Panc1 (cell line): ENCODE measurements around the gene KCNH6. TPM values are rescaled to one million over a fixed set of nuclear protein-coding genes. Genes with fewer than 3 reads are reported as not detected.

Experiments
- total RNA-seq: library from RNA; stranded (reverse); gene quantifications from one replicate; pipeline ENCODE4 v1.2.1, GENCODE V29; 2021; ENCODE audit not compliant: unreplicated experiment

KCNH6 gene
- total RNA-seq, 1 experiment from 2014 or later = not detected

Other genes starting within 250 kb of the KCNH6 start
- 40.1 TPM for gene CYB561, start 77.1 kb upstream of the KCNH6 start, total RNA-seq
- gene ACE, start 46.3 kb upstream of the KCNH6 start, total RNA-seq = 4.5 TPM
- 60.4 TPM for gene DCAF7, start 27.1 kb downstream of the KCNH6 start, total RNA-seq
- gene TACO1, start 77.5 kb downstream of the KCNH6 start, total RNA-seq = 17.9 TPM
- 22.3 TPM for gene MAP3K3, start 99.1 kb downstream of the KCNH6 start, total RNA-seq
- gene LIMD2, start 176.8 kb downstream of the KCNH6 start, total RNA-seq = 15.3 TPM
- 26.0 TPM for gene STRADA, start 218.4 kb downstream of the KCNH6 start, total RNA-seq